ENCODE measurements around the gene NOL6. TPM values are rescaled to one million over a fixed set of nuclear protein-coding genes. Genes with fewer than 3 reads are reported as not detected.
"Not testable (repeated sequence)": the region's sequence is repeated elsewhere in the genome, so short reads cannot be mapped to it uniquely, and the experiment has no call there.

Gene NOL6
- total RNA-seq, 1 donor from 2014 or later, result 36.4 TPM

GRCh38 chr9:33426843-33427293 is 46.9 kb downstream of the NOL6 start:
- H3K4me1 ChIP-seq, result no peaks in the 10 kb centered on the region
- no peak overlapping the region for H3K27ac ChIP-seq
- TF ChIP-seq, protein P1, sequence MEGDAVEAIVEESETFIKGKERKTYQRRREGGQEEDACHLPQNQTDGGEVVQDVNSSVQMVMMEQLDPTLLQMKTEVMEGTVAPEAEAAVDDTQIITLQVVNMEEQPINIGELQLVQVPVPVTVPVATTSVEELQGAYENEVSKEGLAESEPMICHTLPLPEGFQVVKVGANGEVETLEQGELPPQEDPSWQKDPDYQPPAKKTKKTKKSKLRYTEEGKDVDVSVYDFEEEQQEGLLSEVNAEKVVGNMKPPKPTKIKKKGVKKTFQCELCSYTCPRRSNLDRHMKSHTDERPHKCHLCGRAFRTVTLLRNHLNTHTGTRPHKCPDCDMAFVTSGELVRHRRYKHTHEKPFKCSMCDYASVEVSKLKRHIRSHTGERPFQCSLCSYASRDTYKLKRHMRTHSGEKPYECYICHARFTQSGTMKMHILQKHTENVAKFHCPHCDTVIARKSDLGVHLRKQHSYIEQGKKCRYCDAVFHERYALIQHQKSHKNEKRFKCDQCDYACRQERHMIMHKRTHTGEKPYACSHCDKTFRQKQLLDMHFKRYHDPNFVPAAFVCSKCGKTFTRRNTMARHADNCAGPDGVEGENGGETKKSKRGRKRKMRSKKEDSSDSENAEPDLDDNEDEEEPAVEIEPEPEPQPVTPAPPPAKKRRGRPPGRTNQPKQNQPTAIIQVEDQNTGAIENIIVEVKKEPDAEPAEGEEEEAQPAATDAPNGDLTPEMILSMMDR (IDR thresholded peaks at IDR 0.05), result no peak
- DNase-seq (no peak), ATAC-seq (peak; percentile 50)
- intact Hi-C loops (cut with DNase I), result no loop called here
- H3K4me3 ChIP-seq, result no peak overlapping the region
- no peaks in the 10 kb centered on the region for H3K36me3 ChIP-seq
- no peaks in the 10 kb centered on the region for H3K27me3 ChIP-seq
- H3K9me3 ChIP-seq, result no peaks in the 10 kb centered on the region

GRCh38 chr9:33425128-33425533 is 48.6 kb downstream of the NOL6 start:
- intact Hi-C loops (cut with DNase I), result no loop called here
- Histone ChIP-seq H3K27me3 (no peaks in the 10 kb centered on the region), H3K9me3 (no peaks in the 10 kb centered on the region), H3K27ac (peak overlapping the region; percentile 51), H3K4me1 (peaks cover under 1% of the 10 kb centered on the region), H3K36me3 (no peaks in the 10 kb centered on the region), H3K4me3 (no peak overlapping the region)
- DNase-seq (no peak), ATAC-seq (peak; percentile 82)
- TF ChIP-seq, protein P1 (IDR thresholded peaks at IDR 0.05), result no peak

DNA sequence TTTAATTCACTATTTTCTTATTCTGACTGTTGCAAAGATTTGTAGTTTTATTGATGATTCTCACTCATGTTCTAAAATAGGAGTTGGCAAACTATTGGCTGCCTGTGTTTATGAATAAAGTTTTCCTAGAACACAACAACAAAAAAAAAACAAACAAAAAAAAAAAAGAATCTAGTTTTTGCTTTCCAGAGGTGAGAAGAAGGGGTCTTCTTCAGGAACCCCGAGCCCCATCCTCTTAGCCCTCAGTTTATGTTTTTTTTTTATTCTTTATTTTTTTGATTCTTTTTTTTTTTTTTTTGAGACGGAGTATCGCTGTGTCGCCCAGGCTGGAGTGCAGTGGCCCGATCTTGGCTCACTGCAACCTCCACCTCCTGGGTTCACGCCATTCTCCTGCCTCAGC is 49.2 kb downstream of the NOL6 start:
- H3K9me3 ChIP-seq; ATAC-seq; H3K36me3 ChIP-seq; H3K27me3 ChIP-seq; H3K4me1 ChIP-seq; H3K4me3 ChIP-seq; intact Hi-C loops (cut with DNase I); H3K27ac ChIP-seq; DNase-seq: not testable (repeated sequence)

- H3K4me1 ChIP-seq; H3K9me3 ChIP-seq; intact Hi-C loops (cut with DNase I); H3K36me3 ChIP-seq; ATAC-seq; H3K27ac ChIP-seq; H3K27me3 ChIP-seq; DNase-seq; H3K4me3 ChIP-seq: not testable (repeated sequence)
Measured at GRCh38 chr9:33424043-33424442, 49.7 kb downstream of the NOL6 start.

- no peak for ATAC-seq
- H3K4me1 ChIP-seq, result peaks cover 20% of the 10 kb centered on the region
- no peaks in the 10 kb centered on the region for H3K36me3 ChIP-seq
- TF ChIP-seq, protein P1 (IDR thresholded peaks at IDR 0.05), result no peak
- H3K9me3 ChIP-seq, result no peaks in the 10 kb centered on the region
- no peak overlapping the region for H3K4me3 ChIP-seq
- H3K27ac ChIP-seq, result no peak overlapping the region
- no peaks in the 10 kb centered on the region for H3K27me3 ChIP-seq
- DNase-seq, result no peak
- intact Hi-C loops (cut with DNase I), result no loop called here
Measured at GRCh38 chr9:33419708-33420303, 53.9 kb downstream of the NOL6 start.

DNA sequence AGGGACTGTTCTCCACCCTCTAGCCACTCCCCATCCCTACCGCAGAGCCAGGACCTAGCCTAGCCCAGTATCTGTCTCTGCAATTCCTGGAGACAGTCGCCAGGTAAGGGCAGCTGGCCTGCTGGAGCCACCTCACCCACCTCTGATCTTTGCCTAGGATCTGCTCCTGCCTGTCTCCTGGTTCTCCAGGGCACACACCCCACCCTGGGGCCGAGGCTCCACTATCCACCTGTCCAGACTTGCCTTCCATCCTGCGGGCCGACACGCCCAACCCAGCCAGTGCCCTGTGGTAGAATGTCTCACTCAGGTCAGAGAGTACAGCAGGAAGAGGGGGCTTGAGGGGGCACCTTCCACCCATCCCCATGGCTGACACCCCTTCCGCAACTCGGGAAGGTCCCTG is 55.6 kb downstream of the NOL6 start:
- H3K27ac ChIP-seq, result no peak overlapping the region
- H3K27me3 ChIP-seq, result no peaks in the 10 kb centered on the region
- no peaks in the 10 kb centered on the region for H3K9me3 ChIP-seq
- H3K4me3 ChIP-seq, result no peak overlapping the region
- TF ChIP-seq, protein P1 (IDR thresholded peaks at IDR 0.05), result no peak
- no peaks in the 10 kb centered on the region for H3K36me3 ChIP-seq
- DNase-seq (no peak), ATAC-seq (no peak)
- H3K4me1 ChIP-seq, result peaks cover 26% of the 10 kb centered on the region
- intact Hi-C loops (cut with DNase I), result no loop called here

DNA sequence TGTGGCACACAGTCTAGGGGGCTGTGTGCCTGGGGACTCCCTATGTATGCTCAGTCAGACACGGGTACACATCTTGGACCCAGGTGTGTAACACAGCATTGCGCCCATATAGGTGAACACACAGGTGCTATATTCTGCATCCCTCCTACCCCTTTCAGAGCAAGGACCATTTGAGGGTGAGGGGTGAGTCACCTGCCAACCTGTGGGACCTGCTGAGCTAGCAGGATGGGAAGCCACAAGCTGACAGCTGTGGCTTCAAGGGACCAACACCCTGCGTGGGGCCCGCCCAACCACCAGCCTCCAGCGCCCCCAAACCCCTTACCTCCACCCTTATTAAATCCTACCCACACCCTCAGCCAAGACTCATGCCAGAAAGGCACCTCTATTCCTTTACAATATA is 56.7 kb downstream of the NOL6 start:
- DNase-seq (no peak), ATAC-seq (no peak)
- H3K4me1 ChIP-seq, result peaks cover 26% of the 10 kb centered on the region
- TF ChIP-seq, protein P1 (IDR thresholded peaks at IDR 0.05), result no peak
- H3K36me3 ChIP-seq, result no peaks in the 10 kb centered on the region
- H3K27me3 ChIP-seq, result no peaks in the 10 kb centered on the region
- no peak overlapping the region for H3K27ac ChIP-seq
- no peak overlapping the region for H3K4me3 ChIP-seq
- intact Hi-C loops (cut with DNase I), result no loop called here
- H3K9me3 ChIP-seq, result no peaks in the 10 kb centered on the region

Data from upper lobe of right lung (tissue), 1 donor.